ENCODE data around the gene CCSER2.

CCSER2 gene

GRCh38 chr10:84538036-84538435, 209.6 kb downstream of the CCSER2 start:
- H3K4me3 ChIP-seq (replicated peaks in 1 of 2; ENCODE audit: low read depth in 2 of 2, low read length in 2 of 2) = no peak overlapping the region
- TF ChIP-seq CTCF (IDR thresholded peaks at IDR 0.05; ENCODE audit: low read depth, low read length) = no peak
- DNase-seq (ENCODE audit: low read depth in 2 of 2) = no peak

GRCh38 chr10:84539216-84539615, 210.8 kb downstream of the CCSER2 start:
- DNase-seq (ENCODE audit: low read depth in 2 of 2) = peak; percentile 32 to 48
- no peak overlapping the region for H3K4me3 ChIP-seq (replicated peaks in 1 of 2; ENCODE audit: low read depth in 2 of 2, low read length in 2 of 2)
- no peak for TF ChIP-seq CTCF (IDR thresholded peaks at IDR 0.05; ENCODE audit: low read depth, low read length)

- DNase-seq (ENCODE audit: low read depth in 2 of 2) = peak; percentile 64 to 93
- no peak for TF ChIP-seq CTCF (IDR thresholded peaks at IDR 0.05; ENCODE audit: low read depth, low read length)
- peak overlapping the region in 1 of 2 donors; percentile 50 for H3K4me3 ChIP-seq (replicated peaks in 1 of 2; ENCODE audit: low read depth in 2 of 2, low read length in 2 of 2)
These were observed 211.7 kb downstream of the CCSER2 start for GRCh38 chr10:84540022-84540616.

GRCh38 chr10:84540617-84541288, 212.4 kb downstream of the CCSER2 start:
- DNase-seq (ENCODE audit: low read depth in 2 of 2) = peak; percentile 62 to 72
- H3K4me3 ChIP-seq (replicated peaks in 1 of 2; ENCODE audit: low read depth in 2 of 2, low read length in 2 of 2) = peak overlapping the region; percentile 50 to 52
- peak; percentile 94 for TF ChIP-seq CTCF (IDR thresholded peaks at IDR 0.05; ENCODE audit: low read depth, low read length)

GRCh38 chr10:84541289-84541637, 212.9 kb downstream of the CCSER2 start:
- TF ChIP-seq CTCF (IDR thresholded peaks at IDR 0.05; ENCODE audit: low read depth, low read length) = no peak
- DNase-seq (ENCODE audit: low read depth in 2 of 2) = no peak
- H3K4me3 ChIP-seq (replicated peaks in 1 of 2; ENCODE audit: low read depth in 2 of 2, low read length in 2 of 2) = peak overlapping the region in 1 of 2 donors; percentile 52

- H3K4me3 ChIP-seq (replicated peaks in 1 of 2; ENCODE audit: low read depth in 2 of 2, low read length in 2 of 2) = no peak overlapping the region
- TF ChIP-seq CTCF (IDR thresholded peaks at IDR 0.05; ENCODE audit: low read depth, low read length) = no peak
- DNase-seq (ENCODE audit: low read depth in 2 of 2) = no peak
These were observed 214.4 kb downstream of the CCSER2 start for GRCh38 chr10:84542522-84543490.
